ENCODE measurements around the gene ANGPTL8. TPM values are rescaled to one million over a fixed set of nuclear protein-coding genes. Genes with fewer than 3 reads are reported as not detected.

ANGPTL8 gene
- total and polyA plus RNA-seq, 2 of the 13 experiments (the other 11 are each of a cell fraction or from before 2014, with no cell fraction given): 27.3 to 243 TPM

GRCh38 chr19:11239377-11240000, at the start of gene ANGPTL8 (continued):
- TF ChIP-seq RAD51 (IDR thresholded peaks at IDR 0.05; ENCODE audit: borderline replicate concordance): no peak
- TF ChIP-seq ZFP41 (CRISPR knock-in tag; IDR thresholded peaks at IDR 0.05; ENCODE audit: borderline replicate concordance): peak; percentile 48; the same call in 1 of the 2 replicates
- no peak for TF ChIP-seq ZKSCAN5 (CRISPR knock-in tag; IDR thresholded peaks at IDR 0.05)
- TF ChIP-seq NR0B2 (CRISPR knock-in tag; IDR thresholded peaks at IDR 0.05): no peak
- peak; percentile 83; the same call in 1 of the 2 replicates for TF ChIP-seq ZNF280D (CRISPR knock-in tag; IDR thresholded peaks at IDR 0.05)
- TF ChIP-seq HMGA1 (CRISPR knock-in tag; conservative IDR thresholded peaks at IDR 0.05): no peak
- TF ChIP-seq YEATS4 (CRISPR knock-in tag; IDR thresholded peaks at IDR 0.05; ENCODE audit: borderline replicate concordance): peak; percentile 91; the same call in 1 of the 2 replicates
- TF ChIP-seq ZSCAN31 (CRISPR knock-in tag; IDR thresholded peaks at IDR 0.05; ENCODE audit: low read depth): no peak; the same call in 1 of the 2 replicates
- TF ChIP-seq NR2C2 (CRISPR knock-in tag; IDR thresholded peaks at IDR 0.05; ENCODE audit: borderline replicate concordance): peak; percentile 90
- no peak; the same call in 1 of the 2 replicates for TF ChIP-seq ZBTB20 (CRISPR knock-in tag; IDR thresholded peaks at IDR 0.05; ENCODE audit: borderline replicate concordance, low read depth)
- TF ChIP-seq ARNTL (CRISPR knock-in tag; IDR thresholded peaks at IDR 0.05): peak; percentile 92
- peak; percentile 81 for TF ChIP-seq ATF3 (CRISPR knock-in tag; IDR thresholded peaks at IDR 0.05)
- TF ChIP-seq ZNF704 (CRISPR knock-in tag; IDR thresholded peaks at IDR 0.05; ENCODE audit: borderline replicate concordance): peak; percentile 78; the same call in 1 of the 2 replicates
- no peak for TF ChIP-seq ZNF180 (CRISPR knock-in tag; IDR thresholded peaks at IDR 0.05; ENCODE audit: borderline replicate concordance, low read depth)
- TF ChIP-seq PTBP1 (IDR thresholded peaks at IDR 0.05; ENCODE audit: low read depth, low read length, poor library complexity, severe bottlenecking): no peak
- no peak for TF ChIP-seq IRF1 (CRISPR knock-in tag; IDR thresholded peaks at IDR 0.05; ENCODE audit: low read depth)
- TF ChIP-seq POLR2A (IDR thresholded peaks at IDR 0.05; ENCODE audit: insufficient read depth in 1 of 2, low read depth in 2 of 2, low read length in 2 of 2): peak; percentile 98 to 99
- TF ChIP-seq ZNF687 (CRISPR knock-in tag; IDR thresholded peaks at IDR 0.05): peak; percentile 98
- peak; percentile 89 for TF ChIP-seq GABPB1 (CRISPR knock-in tag; IDR thresholded peaks at IDR 0.05)

Measured in HepG2 (cell line).